Lower lobe of right lung (tissue), 2 donors: Measurements from ENCODE around the gene GPR37L1. TPM values are rescaled to one million over a fixed set of nuclear protein-coding genes. Genes with fewer than 3 reads are reported as not detected.
"Not testable (repeated sequence)": the region's sequence is repeated elsewhere in the genome, so short reads cannot be mapped to it uniquely, and the experiment has no call there.

Experiments used
- ATAC-seq, 2 donors: fragments of 200-7000 bp; cut with Tn5 transposase; one replicate each; pipeline ENCODE4 v1.9.1; 2020 to 2022; ENCODE audit warnings: mild to moderate bottlenecking in 2 of 2, moderate library complexity in 2 of 2
- DNase-seq: peaks from one replicate; pipeline ENCODE4 v3.0.0-alpha.2; 2020
- H3K27ac ChIP-seq: fragments of 200-600 bp; one replicate; pipeline ENCODE4 v1.8.0; 2022
- H3K27me3 ChIP-seq: fragments of 200-600 bp; one replicate; pipeline ENCODE4 v1.8.0; 2022; ENCODE audit warnings: low read depth
- H3K36me3 ChIP-seq: fragments of 200-600 bp; one replicate; pipeline ENCODE4 v1.8.0; 2022; ENCODE audit warnings: mild to moderate bottlenecking
- H3K4me1 ChIP-seq: fragments of 200-600 bp; one replicate; pipeline ENCODE4 v1.8.0; 2022
- H3K4me3 ChIP-seq: fragments of 200-600 bp; one replicate; pipeline ENCODE4 v1.8.0; 2022; ENCODE audit warnings: mild to moderate bottlenecking
- H3K9me3 ChIP-seq: fragments of 200-600 bp; one replicate; pipeline ENCODE4 v1.8.0; 2022
- CTCF ChIP-seq: fragments of 200-600 bp; IDR thresholded peaks from one replicate; pipeline ENCODE4 v1.8.0; 2022; ENCODE audit warnings: antibody characterized with exemption, mild to moderate bottlenecking
- intact Hi-C: fragments of 100-400 bp; cut with DNase I; formaldehyde crosslinking; loops from one replicate; pipeline ENCODE4 v1.11.0; 2022
- total RNA-seq: library from RNA; stranded (reverse); fragmentation: NEBNext Ultra II Directional; extraction: Animal tissue kit (Norgen Biotek cat#: 25700); gene quantifications from one replicate; pipeline ENCODE4 v1.2.1, GENCODE V29; 2021
- donor health status: DM: no; HTN: yes; CAD: no; lungs with severe emphysema.

GPR37L1 gene
- total RNA-seq, 1 donor from 2014 or later = 0.06 TPM

GRCh38 chr1:202144402-202145067, 21.8 kb downstream of the GPR37L1 start, which contains the start of gene ARL8A:
ARL8A (minus strand) TSS chr1:202144737; CDS start chr1:202144572, 165 bp downstream.
- Histone ChIP-seq H3K4me3 (peak within 1 kb of the TSS; percentile 92), H3K36me3 (peaks cover 3% of the 10 kb centered on the region), H3K27ac (peak within 1 kb of the TSS; percentile 94), H3K9me3 (no peaks in the 10 kb centered on the region), H3K4me1 (peaks cover 38% of the 10 kb centered on the region), H3K27me3 (no peaks in the 10 kb centered on the region)
- DNase-seq (peak; percentile 84), ATAC-seq (peak; percentile 76 to 89)
- intact Hi-C loops = no loop called here
- TF ChIP-seq CTCF = no peak

- Histone ChIP-seq H3K27ac (peak overlapping the region; percentile 94), H3K4me3 (peak overlapping the region; percentile 92), H3K9me3 (no peaks in the 10 kb centered on the region), H3K27me3 (no peaks in the 10 kb centered on the region), H3K36me3 (no peaks in the 10 kb centered on the region), H3K4me1 (peaks cover 38% of the 10 kb centered on the region)
- intact Hi-C loops = no loop called here
- no peak for DNase-seq
- TF ChIP-seq CTCF = no peak
- ATAC-seq = peak in 1 of 2 donors; percentile 6
Observed at GRCh38 chr1:202145068-202145743, 22.5 kb downstream of the GPR37L1 start.

GRCh38 chr1:202145744-202146140, 23.0 kb downstream of the GPR37L1 start:
- peaks cover 33% of the 10 kb centered on the region for H3K4me1 ChIP-seq
- H3K9me3 ChIP-seq, H3K27ac ChIP-seq, intact Hi-C loops, H3K27me3 ChIP-seq, ATAC-seq, DNase-seq, H3K4me3 ChIP-seq, H3K36me3 ChIP-seq: not testable (repeated sequence)

GRCh38 chr1:202146279-202146678, 23.6 kb downstream of the GPR37L1 start:
- intact Hi-C loops = no loop called here
- Histone ChIP-seq H3K27ac (no peak overlapping the region), H3K36me3 (no peaks in the 10 kb centered on the region), H3K9me3 (no peaks in the 10 kb centered on the region), H3K27me3 (no peaks in the 10 kb centered on the region), H3K4me3 (no peak overlapping the region), H3K4me1 (peaks cover 28% of the 10 kb centered on the region)
- no peak for TF ChIP-seq CTCF
- DNase-seq (no peak), ATAC-seq (no peak)

GRCh38 chr1:202146993-202147392, 24.3 kb downstream of the GPR37L1 start:
- H3K9me3 ChIP-seq = no peaks in the 10 kb centered on the region
- H3K4me1 ChIP-seq = peaks cover 22% of the 10 kb centered on the region
- H3K27me3 ChIP-seq = no peaks in the 10 kb centered on the region
- TF ChIP-seq CTCF = no peak
- DNase-seq = no peak
- no peak overlapping the region for H3K27ac ChIP-seq
- no peak for ATAC-seq
- H3K36me3 ChIP-seq = no peaks in the 10 kb centered on the region
- intact Hi-C loops = no loop called here
- H3K4me3 ChIP-seq = no peak overlapping the region

GRCh38 chr1:202148391-202148790, 25.7 kb downstream of the GPR37L1 start:
- ATAC-seq = no peak
- no peak overlapping the region for H3K27ac ChIP-seq
- no peak for DNase-seq
- intact Hi-C loops = no loop called here
- H3K9me3 ChIP-seq = no peaks in the 10 kb centered on the region
- peaks cover 9% of the 10 kb centered on the region for H3K4me1 ChIP-seq
- H3K4me3 ChIP-seq = no peak overlapping the region
- no peak for TF ChIP-seq CTCF
- H3K36me3 ChIP-seq = no peaks in the 10 kb centered on the region
- H3K27me3 ChIP-seq = no peaks in the 10 kb centered on the region
